Nephron progenitor cell (in vitro differentiated cells): ENCODE data around the gene TXNL4B.
A peak's percentile ranks its signal among the peaks of the same experiment; 100 is the strongest.

Source experiments
- DNase-seq: peaks from one replicate; pipeline ENCODE4 v3.0.0; 2021
- H3K27ac Mint-ChIP-seq: 2 replicates; pipeline ENCODE4 v1.8.0; 2021; ENCODE audit warnings: mild to moderate bottlenecking, moderate library complexity, mixed read lengths
- H3K27me3 Mint-ChIP-seq: 2 replicates; pipeline ENCODE4 v1.8.0; 2021; ENCODE audit warnings: mild to moderate bottlenecking, low read depth, mixed read lengths; ENCODE audit not compliant: poor library complexity
- H3K36me3 Mint-ChIP-seq: 2 replicates; pipeline ENCODE4 v1.8.0; 2021; ENCODE audit warnings: low read depth, mixed read lengths
- H3K4me1 Mint-ChIP-seq: 2 replicates; pipeline ENCODE4 v1.8.0; 2021; ENCODE audit warnings: mixed read lengths
- H3K4me3 Mint-ChIP-seq: 2 replicates; pipeline ENCODE4 v1.8.0; 2021; ENCODE audit warnings: mild to moderate bottlenecking, moderate library complexity, mixed read lengths
- H3K9me3 Mint-ChIP-seq: 2 replicates; pipeline ENCODE4 v1.8.0; 2021; ENCODE audit warnings: mild to moderate bottlenecking, moderate library complexity, mixed read lengths
- TF ChIP-seq, protein P1 (sequence below): fragments of 200-600 bp; sonication (generic); IDR thresholded peaks from 2 replicates; pipeline ENCODE4 v1.5.0; 2021; ENCODE audit warnings: antibody characterized with exemption

Gene TXNL4B

GRCh38 chr16:72134507-72134906 lies 41.1 kb upstream of the TXNL4B start:
- peaks cover 12% of the 10 kb centered on the region for H3K27me3 Mint-ChIP-seq
- TF ChIP-seq, protein P1, sequence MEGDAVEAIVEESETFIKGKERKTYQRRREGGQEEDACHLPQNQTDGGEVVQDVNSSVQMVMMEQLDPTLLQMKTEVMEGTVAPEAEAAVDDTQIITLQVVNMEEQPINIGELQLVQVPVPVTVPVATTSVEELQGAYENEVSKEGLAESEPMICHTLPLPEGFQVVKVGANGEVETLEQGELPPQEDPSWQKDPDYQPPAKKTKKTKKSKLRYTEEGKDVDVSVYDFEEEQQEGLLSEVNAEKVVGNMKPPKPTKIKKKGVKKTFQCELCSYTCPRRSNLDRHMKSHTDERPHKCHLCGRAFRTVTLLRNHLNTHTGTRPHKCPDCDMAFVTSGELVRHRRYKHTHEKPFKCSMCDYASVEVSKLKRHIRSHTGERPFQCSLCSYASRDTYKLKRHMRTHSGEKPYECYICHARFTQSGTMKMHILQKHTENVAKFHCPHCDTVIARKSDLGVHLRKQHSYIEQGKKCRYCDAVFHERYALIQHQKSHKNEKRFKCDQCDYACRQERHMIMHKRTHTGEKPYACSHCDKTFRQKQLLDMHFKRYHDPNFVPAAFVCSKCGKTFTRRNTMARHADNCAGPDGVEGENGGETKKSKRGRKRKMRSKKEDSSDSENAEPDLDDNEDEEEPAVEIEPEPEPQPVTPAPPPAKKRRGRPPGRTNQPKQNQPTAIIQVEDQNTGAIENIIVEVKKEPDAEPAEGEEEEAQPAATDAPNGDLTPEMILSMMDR = no peak
- H3K9me3 Mint-ChIP-seq = no peaks in the 10 kb centered on the region
- H3K4me3 Mint-ChIP-seq = no peak overlapping the region
- peaks cover 9% of the 10 kb centered on the region for H3K4me1 Mint-ChIP-seq
- H3K27ac Mint-ChIP-seq = no peak overlapping the region
- no peak for DNase-seq
- peaks cover 9% of the 10 kb centered on the region for H3K36me3 Mint-ChIP-seq

- TF ChIP-seq, protein P1 = no peak
- no peak overlapping the region for H3K27ac Mint-ChIP-seq
- H3K4me1 Mint-ChIP-seq = peaks cover 22% of the 10 kb centered on the region
- H3K4me3 Mint-ChIP-seq = no peak overlapping the region
- H3K27me3 Mint-ChIP-seq = peaks cover 12% of the 10 kb centered on the region
- no peak for DNase-seq
- peaks cover 10% of the 10 kb centered on the region for H3K36me3 Mint-ChIP-seq
- H3K9me3 Mint-ChIP-seq = no peaks in the 10 kb centered on the region
These were observed 39.3 kb upstream of the TXNL4B start for GRCh38 chr16:72132726-72133125.

GRCh38 chr16:72131036-72131435 lies 37.6 kb upstream of the TXNL4B start:
- H3K27me3 Mint-ChIP-seq = peaks cover 12% of the 10 kb centered on the region
- TF ChIP-seq, protein P1 = no peak
- H3K4me3 Mint-ChIP-seq = no peak overlapping the region
- no peak for DNase-seq
- H3K27ac Mint-ChIP-seq = peak overlapping the region; percentile 52
- peaks cover 28% of the 10 kb centered on the region for H3K4me1 Mint-ChIP-seq
- no peaks in the 10 kb centered on the region for H3K9me3 Mint-ChIP-seq
- H3K36me3 Mint-ChIP-seq = peaks cover 10% of the 10 kb centered on the region

DNA sequence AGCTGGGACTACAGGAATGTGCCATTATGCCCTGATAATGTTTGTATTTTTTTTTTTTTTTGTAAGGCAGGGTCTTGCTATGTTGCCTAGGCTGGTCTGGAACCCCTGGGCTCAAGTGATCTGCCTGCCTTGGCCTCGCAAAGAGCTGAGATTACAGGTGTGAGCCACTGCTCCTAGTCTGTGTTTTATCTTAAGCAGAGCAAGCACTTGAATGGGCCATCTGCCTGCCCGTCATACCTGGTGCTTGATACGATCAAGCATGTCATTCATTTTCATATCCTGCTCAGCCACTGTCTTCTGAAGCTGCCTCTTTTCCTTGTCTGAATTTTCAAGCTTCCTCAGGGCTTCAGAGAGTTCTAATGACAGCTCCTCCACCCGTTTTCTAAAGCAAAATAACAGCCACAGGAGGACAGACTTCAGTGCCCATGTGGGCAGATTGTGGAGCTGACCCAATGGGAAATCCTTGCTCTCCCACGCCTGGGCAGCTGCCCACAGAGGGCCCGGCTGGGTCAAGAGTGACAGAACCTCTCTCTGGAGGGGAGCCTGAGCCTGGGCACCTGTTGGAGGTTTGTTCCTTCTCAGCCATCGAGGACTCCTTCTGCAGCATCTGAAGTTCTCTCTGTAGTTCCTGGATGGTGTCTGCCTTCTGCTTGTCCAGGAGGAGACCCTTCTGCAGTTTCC lies 36.7 kb upstream of the TXNL4B start:
- H3K27me3 Mint-ChIP-seq = peaks cover 12% of the 10 kb centered on the region
- peaks cover 37% of the 10 kb centered on the region for H3K4me1 Mint-ChIP-seq
- DNase-seq = no peak
- no peak overlapping the region for H3K27ac Mint-ChIP-seq
- TF ChIP-seq, protein P1 = no peak
- H3K36me3 Mint-ChIP-seq = peaks cover 10% of the 10 kb centered on the region
- no peaks in the 10 kb centered on the region for H3K9me3 Mint-ChIP-seq
- no peak overlapping the region for H3K4me3 Mint-ChIP-seq

DNA sequence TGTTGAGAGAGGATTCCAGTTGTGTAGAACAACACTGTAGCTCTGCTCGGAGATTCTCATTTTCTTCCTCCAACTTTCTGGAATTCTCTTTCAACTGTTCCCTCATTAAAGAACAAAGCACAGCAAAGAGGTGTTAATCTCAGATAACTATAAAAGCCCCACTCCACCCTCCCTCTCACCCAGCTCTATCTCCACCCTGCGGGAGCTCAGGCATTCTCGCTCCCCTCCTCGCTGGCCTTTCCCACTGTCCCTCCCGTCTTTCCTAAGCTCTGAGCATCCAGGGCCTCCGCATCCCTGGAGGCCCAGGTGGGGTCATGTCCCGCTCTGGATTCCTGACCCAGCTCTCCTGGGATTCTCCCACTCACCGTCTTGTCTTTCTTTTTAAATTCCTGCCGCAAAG lies 35.3 kb upstream of the TXNL4B start:
- no peak for DNase-seq

More for the DNA sequence above, 35.3 kb upstream of the TXNL4B start:
- H3K9me3 Mint-ChIP-seq = no peaks in the 10 kb centered on the region
- peaks cover 10% of the 10 kb centered on the region for H3K36me3 Mint-ChIP-seq
- TF ChIP-seq, protein P1 = no peak
- H3K27ac Mint-ChIP-seq = no peak overlapping the region
- H3K4me1 Mint-ChIP-seq = peaks cover 40% of the 10 kb centered on the region
- H3K4me3 Mint-ChIP-seq = no peak overlapping the region
- peaks cover 9% of the 10 kb centered on the region for H3K27me3 Mint-ChIP-seq
